Stimulated activated CD8-positive, alpha-beta memory T cell treated with anti-CD3 and anti-CD28 coated beads, Interleukin-7, amount 100 ng/mL, for 4 hours (primary cell): ENCODE data around the gene TMEM100.

ENCODE experiments used
- DNase-seq, 2 donors: peaks; one replicate each; pipeline ENCODE4 v3.0.0-alpha.2; 2020; ENCODE audit warnings: low read depth in 2 of 2

The TMEM100 gene

GRCh38 chr17:55743103-55743679 is 20.5 kb upstream of the TMEM100 start:
- DNase-seq, result no peak

DNA sequence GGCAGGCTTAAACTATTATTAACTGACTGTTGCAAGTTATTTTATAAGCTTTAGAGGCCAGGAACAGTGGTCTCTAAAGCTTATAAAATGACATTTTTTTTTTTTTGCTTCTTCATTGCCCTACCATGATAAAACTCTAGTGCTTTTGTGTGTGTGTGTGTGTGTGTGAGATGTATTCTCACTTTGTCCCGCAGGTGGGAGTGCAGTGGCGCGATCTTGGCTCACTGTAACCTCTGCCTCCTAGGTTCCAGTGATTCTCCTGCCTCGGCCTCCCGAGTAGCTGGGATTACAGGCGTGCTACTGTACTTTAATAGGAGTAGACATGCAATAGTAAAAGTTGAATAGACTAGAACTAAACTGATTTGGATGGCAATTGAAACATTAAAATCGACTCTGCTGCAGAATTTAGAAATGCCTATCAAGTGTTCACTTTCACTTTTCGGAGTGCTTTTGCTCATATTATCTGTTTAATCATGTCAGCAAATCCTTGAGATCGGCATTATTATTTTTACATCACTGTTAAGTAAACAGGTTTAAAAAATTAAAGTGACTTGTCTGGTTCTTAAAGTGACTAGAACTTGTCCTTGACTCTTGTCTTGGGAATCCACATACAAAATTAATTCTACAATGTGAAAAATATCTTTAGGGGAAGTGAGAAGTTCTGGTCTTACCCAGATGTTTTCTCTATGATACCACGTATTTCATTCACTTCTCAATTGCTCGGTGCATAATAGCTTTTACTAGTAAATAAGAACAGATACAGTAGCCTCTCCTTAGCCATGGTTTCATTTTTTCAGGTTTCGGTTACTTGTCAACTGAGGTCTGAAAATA is 19.8 kb upstream of the TMEM100 start:
- DNase-seq, result no peak

- DNase-seq, result no peak
Observed at GRCh38 chr17:55741356-55741700, 18.7 kb upstream of the TMEM100 start.

DNA sequence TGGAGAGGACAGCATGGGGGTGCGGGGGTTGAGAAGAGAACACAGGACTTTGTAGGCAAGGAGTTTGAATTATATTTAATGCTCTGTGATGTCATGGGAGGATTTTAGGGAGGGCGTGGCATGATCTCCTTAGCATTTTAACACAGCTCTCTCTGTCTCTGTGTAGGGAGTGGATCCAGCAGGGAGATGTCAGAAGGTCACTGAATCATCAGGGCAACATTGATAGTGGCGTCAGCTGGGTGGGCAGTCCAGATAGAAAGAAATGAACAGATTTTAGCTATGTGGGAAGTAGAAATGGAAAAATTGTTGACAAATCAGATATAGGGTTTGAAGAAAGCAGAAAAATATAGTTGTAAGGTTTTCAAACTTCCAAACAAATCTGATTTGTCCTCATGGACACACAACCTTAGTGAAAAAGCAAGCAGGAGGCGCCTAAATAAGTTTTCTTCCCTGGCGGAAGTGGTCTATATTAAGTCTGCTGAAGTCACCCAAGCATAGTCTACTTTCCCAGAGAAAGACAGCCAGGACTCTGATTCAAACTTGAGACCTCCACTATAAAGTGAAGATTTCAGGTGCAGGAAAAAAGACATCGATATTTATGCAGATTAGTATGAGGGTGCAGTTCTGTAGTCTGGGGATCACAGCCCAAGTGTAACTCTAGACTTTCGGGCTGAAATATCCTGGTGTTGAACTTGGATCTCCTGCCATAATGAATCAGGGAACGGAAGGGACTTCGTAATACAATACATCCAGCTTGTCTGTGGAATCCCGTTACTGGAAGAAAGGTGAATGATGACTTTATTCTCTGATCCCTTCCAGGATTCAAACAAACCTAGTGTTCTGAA is 18.1 kb upstream of the TMEM100 start:
- DNase-seq, result no peak

- no peak for DNase-seq
Observed at GRCh38 chr17:55737976-55738501, 15.4 kb upstream of the TMEM100 start.

- no peak for DNase-seq
Observed at GRCh38 chr17:55735731-55736405, 13.2 kb upstream of the TMEM100 start.

DNA sequence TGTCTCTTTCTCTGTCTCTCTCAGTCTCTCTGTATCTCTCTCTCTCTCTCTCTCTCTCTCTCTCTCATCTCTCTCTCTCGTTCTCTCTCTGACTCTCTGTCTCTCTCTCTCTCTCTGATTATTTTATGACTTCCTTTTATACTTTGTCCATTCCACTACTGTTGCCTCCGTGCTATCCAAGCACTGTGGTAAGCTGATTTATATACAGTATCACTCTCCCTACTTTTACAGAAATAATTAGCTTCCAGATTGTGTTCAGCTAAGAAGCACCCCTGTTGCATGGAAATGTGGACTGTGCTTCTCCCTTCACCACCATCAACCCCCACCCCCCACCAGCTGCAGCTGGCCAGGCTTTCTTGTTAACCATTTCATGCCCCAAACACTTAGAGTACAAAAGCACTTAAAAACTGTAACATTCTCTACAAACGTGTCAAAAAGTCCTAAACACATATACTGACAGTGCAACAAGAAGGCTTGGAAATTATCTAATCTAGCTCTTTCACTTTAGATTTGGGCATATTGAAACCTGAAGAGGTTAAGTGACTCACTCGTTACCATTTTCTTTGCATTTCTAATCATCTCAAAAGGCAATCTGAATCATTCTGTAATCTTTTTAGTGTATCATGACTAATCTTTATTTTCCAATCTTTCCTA is 11.6 kb upstream of the TMEM100 start:
- DNase-seq, result no peak

- no peak for DNase-seq
Observed at GRCh38 chr17:55731586-55732250, 9.1 kb upstream of the TMEM100 start.

- no peak for DNase-seq
Observed at GRCh38 chr17:55730808-55731207, 8.1 kb upstream of the TMEM100 start.

- DNase-seq, result no peak
Observed at GRCh38 chr17:55730380-55730779, 7.7 kb upstream of the TMEM100 start.

DNA sequence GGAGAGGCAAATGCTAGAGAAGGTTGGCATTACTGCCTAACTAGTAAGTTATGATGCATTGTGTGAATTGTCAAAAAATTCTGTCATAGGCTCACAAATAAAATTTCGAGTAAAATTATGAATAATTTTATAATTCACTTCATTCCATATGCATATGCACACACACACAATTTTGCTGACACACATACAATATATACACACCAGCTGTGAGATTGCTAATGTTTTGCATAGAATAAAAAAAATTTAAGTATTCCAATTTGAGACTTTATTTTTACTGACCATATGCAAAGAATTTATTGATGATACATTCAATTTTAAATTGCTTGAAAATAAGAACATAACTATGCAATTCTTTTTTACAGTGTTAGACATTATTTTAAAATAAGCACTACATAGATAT is 6.8 kb upstream of the TMEM100 start:
- DNase-seq, result no peak

DNA sequence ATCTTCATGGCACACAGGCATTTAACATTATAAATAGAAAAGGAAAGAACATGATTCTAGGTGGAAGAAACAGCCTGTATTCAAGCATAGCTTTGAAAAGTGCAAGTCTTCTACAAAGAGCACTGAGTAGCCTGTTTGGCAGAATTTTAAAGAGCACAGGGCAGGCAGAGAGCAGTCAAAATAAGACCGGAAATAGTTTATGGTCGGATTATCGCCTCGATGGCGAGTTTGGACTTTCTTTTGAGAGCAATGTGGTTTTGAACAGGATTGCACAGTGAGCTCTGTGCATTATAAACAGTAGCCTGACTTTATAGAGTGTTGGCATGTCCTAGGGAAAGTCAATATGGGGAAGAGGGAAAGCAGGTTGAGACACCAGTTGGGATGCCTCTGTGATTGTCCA is 6.2 kb upstream of the TMEM100 start:
- no peak for DNase-seq

- no peak for DNase-seq
Observed at GRCh38 chr17:55728361-55728760, 5.7 kb upstream of the TMEM100 start.

DNA sequence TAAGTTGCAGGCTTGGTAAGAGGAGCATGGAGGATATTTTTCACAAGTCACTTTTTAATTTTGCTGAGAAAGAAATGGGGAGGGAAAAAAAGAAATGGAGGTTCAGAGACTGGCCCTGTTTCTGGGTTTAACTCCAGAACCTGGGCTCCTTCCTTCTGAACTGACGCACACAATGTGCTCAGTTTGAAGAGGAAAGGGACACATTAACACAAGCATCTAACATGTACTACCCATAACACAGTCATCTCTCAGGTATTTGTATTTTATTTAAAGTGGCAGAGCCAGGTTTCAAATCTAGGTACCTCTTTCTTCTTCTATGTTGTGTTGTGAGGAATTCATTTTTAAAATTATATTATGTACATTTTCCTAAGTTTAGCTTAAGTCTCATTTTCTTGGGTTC is 5.3 kb upstream of the TMEM100 start:
- DNase-seq, result no peak

DNA sequence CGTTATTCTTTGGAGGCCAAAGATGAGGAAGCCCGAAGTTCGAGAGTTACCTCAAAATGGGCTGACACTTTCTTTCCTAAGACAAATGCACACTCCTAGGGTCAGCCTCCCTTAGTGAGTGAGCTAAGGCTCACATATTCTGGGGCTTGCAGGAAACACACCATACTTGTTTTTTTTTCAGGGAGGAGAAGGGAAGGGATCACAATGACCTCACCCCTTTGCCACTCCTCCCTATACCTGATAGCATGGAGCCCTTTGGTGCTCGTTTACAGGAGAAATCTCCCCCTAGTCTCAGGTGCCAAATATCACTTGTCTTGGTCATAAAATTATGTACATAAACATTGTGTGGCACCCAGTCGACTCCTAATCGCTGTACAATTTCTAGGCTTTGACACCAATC is 4.6 kb upstream of the TMEM100 start:
- no peak for DNase-seq

GRCh38 chr17:55726440-55726839 is 3.8 kb upstream of the TMEM100 start:
- DNase-seq, result no peak

DNA sequence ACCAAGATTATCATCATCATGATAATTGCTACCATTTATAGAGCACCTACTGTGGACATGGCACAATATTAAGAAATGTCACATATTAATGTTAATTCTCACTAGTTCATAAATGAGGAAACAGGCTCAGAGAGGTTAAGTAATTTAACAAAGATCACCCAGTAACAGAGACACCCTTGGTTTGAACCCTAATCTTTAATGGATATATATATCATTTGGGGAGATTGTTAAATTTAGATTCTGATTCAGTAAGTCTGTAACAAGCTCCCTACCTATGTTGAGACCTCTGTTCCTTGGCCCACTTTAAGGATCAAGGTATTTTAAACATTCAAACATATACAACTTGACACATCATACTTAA is 804 bp upstream of the TMEM100 start:
- DNase-seq, result no peak

DNA sequence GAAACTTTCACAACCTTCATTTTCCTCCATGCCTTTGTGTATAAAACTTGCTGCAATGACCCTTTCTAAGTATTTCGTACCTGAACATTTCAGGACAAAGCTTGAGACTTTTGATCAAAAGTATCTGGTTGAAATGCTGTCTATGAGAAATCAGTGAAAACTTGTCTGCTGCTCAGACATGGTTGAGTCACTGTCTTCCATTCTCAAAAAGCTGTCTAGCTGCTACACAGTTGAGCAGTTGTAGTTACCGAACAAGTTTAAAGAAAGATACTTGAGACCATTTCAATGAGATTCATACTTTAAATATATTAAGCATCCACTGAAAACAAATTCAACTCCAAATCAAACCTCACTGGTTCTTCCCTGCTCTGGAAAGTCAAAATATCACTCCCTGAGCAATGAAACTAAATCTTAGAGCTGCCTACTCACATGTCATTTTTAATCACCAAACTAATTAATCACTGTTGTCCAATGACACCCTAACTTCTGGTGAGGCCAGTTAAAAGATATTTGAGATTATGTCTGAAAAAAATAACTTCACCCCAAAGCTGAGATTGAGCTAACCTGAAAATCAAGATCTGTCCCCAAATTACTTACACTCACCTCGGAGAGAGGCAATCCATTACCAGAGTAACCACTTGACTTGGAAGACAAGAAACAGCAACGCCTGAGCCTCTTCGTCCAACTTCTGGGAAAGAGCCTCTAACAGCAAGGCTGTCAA is 488 bp downstream of the TMEM100 start:
- no peak for DNase-seq

GRCh38 chr17:55720919-55721836 is 1.5 kb downstream of the TMEM100 start:
- no peak for DNase-seq
